Type B pancreatic cell (in vitro differentiated cells): ENCODE measurements around the gene F8A2. TPM values are rescaled to one million over a fixed set of nuclear protein-coding genes. Genes with fewer than 3 reads are reported as not detected.
"Not testable (repeated sequence)": the region's sequence is repeated elsewhere in the genome, so short reads cannot be mapped to it uniquely, and the experiment has no call there.

Experiments used
- DNase-seq: peaks from one replicate; pipeline ENCODE4 v3.0.0; 2021; ENCODE audit warnings: mixed read lengths; ENCODE audit not compliant: unreplicated experiment; ENCODE audit errors: extremely low spot score
- H3K27ac Mint-ChIP-seq: 2 replicates; pipeline ENCODE4 v1.8.0; 2021; ENCODE audit warnings: mild to moderate bottlenecking, mixed read lengths
- H3K27me3 Mint-ChIP-seq: 2 replicates; pipeline ENCODE4 v1.8.0; 2021; ENCODE audit warnings: mixed read lengths
- H3K36me3 Mint-ChIP-seq: 2 replicates; pipeline ENCODE4 v1.8.0; 2021; ENCODE audit warnings: mixed read lengths
- H3K4me1 Mint-ChIP-seq: one replicate; pipeline ENCODE4 v1.8.0; 2021; ENCODE audit warnings: mixed read lengths; ENCODE audit not compliant: unreplicated experiment
- H3K4me3 Mint-ChIP-seq: 2 replicates; pipeline ENCODE4 v1.8.0; 2021; ENCODE audit warnings: mild to moderate bottlenecking, mixed read lengths
- H3K9me3 Mint-ChIP-seq: 2 replicates; pipeline ENCODE4 v1.8.0; 2021; ENCODE audit warnings: mixed read lengths
- CTCF ChIP-seq: fragments of 200-600 bp; sonication (generic); conservative IDR thresholded peaks from 2 replicates; pipeline ENCODE4 v1.5.0; 2021; ENCODE audit warnings: antibody characterized with exemption, mild to moderate bottlenecking
- microRNA-seq: library from miRNA; unstranded; fragments of <30 nt; microRNA quantifications from one replicate; pipeline ENCODE4, GENCODE V29; 2020
- total RNA-seq: library from RNA; stranded (reverse); gene quantifications from 2 replicates; pipeline ENCODE4 v1.2.1, GENCODE V29; 2021; ENCODE audit warnings: low replicate concordance

The F8A2 gene
- total RNA-seq, 1 donor from 2014 or later, result not detected

DNA sequence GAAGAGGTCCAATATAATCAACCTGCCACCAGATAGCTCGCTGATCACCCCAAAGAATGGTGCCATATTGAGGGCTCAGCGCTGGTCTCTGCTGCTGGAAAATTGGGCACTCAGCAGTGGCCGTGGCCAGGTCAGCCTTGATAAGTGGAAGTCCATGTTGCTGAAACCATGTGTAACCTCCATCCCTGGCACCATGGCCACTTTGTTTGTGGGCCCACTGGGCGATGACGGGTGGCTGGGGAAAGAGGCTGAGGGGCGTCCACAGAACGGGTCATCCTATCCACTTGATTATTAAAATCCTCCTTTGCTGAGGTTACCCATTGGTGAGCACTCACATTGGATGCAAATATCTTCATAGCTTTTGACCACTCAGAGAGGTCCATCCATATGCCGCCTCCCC, 7.7 kb downstream of the F8A2 start:
- H3K36me3 Mint-ChIP-seq, result peaks cover 12% of the 10 kb centered on the region
- peaks cover 17% of the 10 kb centered on the region for H3K9me3 Mint-ChIP-seq
- H3K27me3 Mint-ChIP-seq, result no peaks in the 10 kb centered on the region
- no peak overlapping the region for H3K27ac Mint-ChIP-seq
- H3K4me3 Mint-ChIP-seq, result no peak overlapping the region
- no peak for DNase-seq
- no peak for TF ChIP-seq CTCF
- no peaks in the 10 kb centered on the region for H3K4me1 Mint-ChIP-seq

DNA sequence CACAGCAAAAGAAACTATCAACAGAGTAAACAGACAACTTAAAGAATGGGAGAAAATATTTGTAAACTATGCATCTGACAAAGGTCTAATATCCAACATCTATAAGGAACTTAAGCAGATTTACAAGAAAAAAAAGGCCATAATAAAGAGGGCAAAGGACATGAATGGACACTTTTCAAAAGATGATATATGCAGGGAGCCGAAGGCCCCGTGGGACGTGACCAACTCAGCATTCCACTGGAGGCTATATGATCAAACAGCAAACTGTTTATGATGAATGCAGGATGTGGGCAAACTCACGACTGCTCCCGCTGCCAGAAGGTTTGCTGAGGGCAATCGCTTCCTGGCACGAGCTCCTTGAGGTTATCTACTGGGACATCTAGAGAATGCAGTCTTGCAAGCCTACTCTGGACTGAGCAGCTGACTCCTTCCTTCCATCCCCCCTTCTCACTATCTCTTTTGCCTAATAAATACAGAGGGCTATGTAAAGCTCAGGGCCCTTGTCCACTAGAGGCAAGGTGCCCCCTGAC, 12.9 kb downstream of the F8A2 start:
- H3K9me3 Mint-ChIP-seq, H3K27me3 Mint-ChIP-seq, DNase-seq, H3K4me3 Mint-ChIP-seq, H3K36me3 Mint-ChIP-seq, H3K4me1 Mint-ChIP-seq, H3K27ac Mint-ChIP-seq: not testable (repeated sequence)

- Mint-ChIP-seq H3K4me1 (no peaks in the 10 kb centered on the region), H3K36me3 (no peaks in the 10 kb centered on the region), H3K4me3 (no peak overlapping the region), H3K9me3 (peaks cover 12% of the 10 kb centered on the region), H3K27ac (no peak overlapping the region), H3K27me3 (no peaks in the 10 kb centered on the region)
- TF ChIP-seq CTCF, result no peak
- no peak for DNase-seq
Measured at GRCh38 chrX:155406429-155406828, 24.5 kb downstream of the F8A2 start.

DNA sequence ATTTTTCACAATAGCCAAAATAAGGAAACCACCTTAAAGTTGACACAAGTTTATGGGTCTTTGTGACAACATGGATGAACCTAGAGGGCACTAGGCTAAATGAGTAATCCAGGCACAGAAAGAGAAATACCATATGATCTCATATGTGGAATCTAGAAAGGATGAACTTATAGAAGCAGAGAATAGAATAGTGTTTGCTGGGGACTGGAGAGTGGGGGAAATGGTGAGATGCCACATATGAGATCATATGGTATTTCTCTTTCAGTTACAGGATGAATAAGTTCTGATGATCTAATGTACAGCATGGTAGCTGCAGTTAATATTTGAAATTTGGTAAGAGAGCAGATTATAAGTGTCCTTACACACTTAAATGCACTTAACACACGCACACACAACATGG, 35.9 kb downstream of the F8A2 start:
- no peak overlapping the region for H3K27ac Mint-ChIP-seq
- H3K4me1 Mint-ChIP-seq, result no peaks in the 10 kb centered on the region
- H3K36me3 Mint-ChIP-seq, result no peaks in the 10 kb centered on the region
- H3K27me3 Mint-ChIP-seq, result no peaks in the 10 kb centered on the region
- no peaks in the 10 kb centered on the region for H3K9me3 Mint-ChIP-seq
- H3K4me3 Mint-ChIP-seq, result no peak overlapping the region
- no peak for TF ChIP-seq CTCF
- no peak for DNase-seq

Small RNA genes lying within 50 kb of the gene (microRNA-seq; reads per million reads assigned to microRNA genes)
- gene MIR1184-2, result not detected

Other genes with a start within 250 kb of the F8A2 start
- gene VBP1, start 165.6 kb upstream of the F8A2 start, total RNA-seq, result 37.8 and 52.3 TPM in 2 replicates
- 2.5 and 4.0 TPM in 2 replicates for gene RAB39B, start 117.6 kb upstream of the F8A2 start, total RNA-seq
- gene CLIC2, start 47.5 kb upstream of the F8A2 start, total RNA-seq, result 0.43 and 1.3 TPM in 2 replicates
- gene F8A3, start 76.5 kb downstream of the F8A2 start, total RNA-seq, result 4.0 and 4.5 TPM in 2 replicates
- gene SPRY3, start 230.5 kb downstream of the F8A2 start, total RNA-seq, result 0.55 and 0.94 TPM in 2 replicates
- 15.1 and 18.5 TPM in 2 replicates for gene TMLHE, start 230.9 kb downstream of the F8A2 start, total RNA-seq